ENCODE measurements around the gene RRAGA.

- TF ChIP-seq POLR2AphosphoS5 (IDR thresholded peaks at IDR 0.05) (no peak), CTCF (IDR thresholded peaks at IDR 0.05) (no peak)
Measured at GRCh38 chr9:19027825-19028224, 21.4 kb upstream of the RRAGA start.
